ENCODE results near the gene VAC14.

VAC14 gene

DNA sequence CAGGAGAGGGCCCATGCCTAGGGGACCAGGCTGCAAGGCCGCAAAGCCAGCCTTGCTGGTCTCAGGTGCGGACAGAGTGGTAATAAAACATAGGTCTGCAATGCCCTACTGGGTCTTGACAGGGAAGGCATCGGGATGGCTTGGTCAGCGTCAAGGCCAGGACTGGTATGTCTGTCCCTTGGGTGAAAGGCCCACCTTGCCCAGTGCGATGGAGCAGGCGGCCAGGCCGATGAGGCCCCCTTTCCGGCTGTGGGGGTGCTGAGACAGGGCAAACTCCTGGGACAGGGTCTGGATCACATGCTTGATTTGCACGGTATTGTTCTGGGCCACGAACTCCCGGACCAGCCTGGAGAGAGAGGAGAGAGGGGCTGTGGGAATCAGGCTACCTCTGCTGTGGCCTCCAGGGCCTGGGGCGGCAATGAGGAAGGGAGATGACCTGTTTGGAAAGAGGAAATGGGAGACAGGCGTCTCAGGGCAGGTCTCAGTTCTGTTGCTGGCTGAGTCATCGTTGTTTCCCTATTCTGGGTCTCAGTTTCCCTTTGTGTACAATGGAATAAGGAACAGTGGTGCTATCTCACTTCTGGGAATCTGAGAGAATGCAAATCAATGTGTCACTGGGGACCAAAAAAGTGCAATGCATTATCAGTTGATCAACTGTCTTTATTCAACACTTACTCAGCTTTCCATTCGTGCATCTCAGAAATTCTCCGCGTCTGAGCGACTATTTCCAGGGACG lies 14.8 kb downstream of the VAC14 start:
- no peak for DNase-seq (ENCODE audit: low spot score)

- DNase-seq (ENCODE audit: low spot score) = no peak
Observed at GRCh38 chr16:70784692-70785555, 16.0 kb downstream of the VAC14 start.

GRCh38 chr16:70782237-70782636 lies 18.7 kb downstream of the VAC14 start:
- no peak for DNase-seq (ENCODE audit: low spot score)

GRCh38 chr16:70781800-70782199 lies 19.2 kb downstream of the VAC14 start:
- DNase-seq (ENCODE audit: low spot score) = no peak

DNA sequence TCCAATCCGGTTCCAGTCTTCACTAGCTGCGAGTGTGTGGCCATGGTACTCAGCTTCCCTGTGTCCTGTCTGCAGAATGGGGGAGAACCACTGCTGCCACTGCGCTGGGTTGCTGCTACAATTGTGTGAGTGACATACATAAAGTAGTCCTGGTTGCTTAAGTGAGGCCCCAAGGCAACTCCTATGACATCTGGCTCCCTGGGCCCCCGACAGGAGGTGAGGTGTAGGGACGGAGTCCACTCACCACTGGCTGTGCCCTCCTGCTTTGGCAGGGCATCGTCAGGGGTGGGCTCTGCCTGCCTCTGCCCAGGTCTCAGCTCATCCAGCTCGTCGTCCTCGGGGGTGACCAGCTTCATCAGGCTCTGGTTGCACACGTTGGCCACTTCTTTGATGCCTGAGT lies 20.4 kb downstream of the VAC14 start:
- DNase-seq (ENCODE audit: low spot score) = no peak

GRCh38 chr16:70779361-70779760 lies 21.6 kb downstream of the VAC14 start:
- no peak for DNase-seq (ENCODE audit: low spot score)

GRCh38 chr16:70778901-70779309 lies 22.1 kb downstream of the VAC14 start:
- DNase-seq (ENCODE audit: low spot score) = no peak

DNA sequence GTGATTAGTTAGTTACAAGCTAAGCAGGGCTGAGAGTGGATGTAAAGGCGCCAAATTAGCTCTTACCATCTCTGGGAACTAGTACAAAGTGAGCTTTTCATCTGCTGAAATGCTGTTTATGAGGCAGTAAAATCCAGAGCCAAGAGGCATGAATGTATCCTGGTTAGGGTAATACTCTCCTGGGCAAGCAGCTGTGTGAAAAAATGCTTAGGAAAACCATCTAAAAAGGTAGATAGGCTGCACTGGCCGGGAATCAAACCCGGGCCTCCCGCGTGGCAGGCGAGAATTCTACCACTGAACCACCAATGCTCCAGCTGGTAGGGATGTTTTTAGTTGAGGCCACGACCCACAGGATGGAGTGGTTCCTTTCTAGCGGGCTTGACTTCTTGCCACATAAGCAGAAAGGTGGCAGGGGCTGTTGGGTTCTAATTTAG lies 23.0 kb downstream of the VAC14 start:
- DNase-seq (ENCODE audit: low spot score) = no peak

GRCh38 chr16:70777496-70777895 lies 23.5 kb downstream of the VAC14 start:
- no peak for DNase-seq (ENCODE audit: low spot score)

- no peak for DNase-seq (ENCODE audit: low spot score)
Observed at GRCh38 chr16:70775399-70775798, 25.6 kb downstream of the VAC14 start.

DNA sequence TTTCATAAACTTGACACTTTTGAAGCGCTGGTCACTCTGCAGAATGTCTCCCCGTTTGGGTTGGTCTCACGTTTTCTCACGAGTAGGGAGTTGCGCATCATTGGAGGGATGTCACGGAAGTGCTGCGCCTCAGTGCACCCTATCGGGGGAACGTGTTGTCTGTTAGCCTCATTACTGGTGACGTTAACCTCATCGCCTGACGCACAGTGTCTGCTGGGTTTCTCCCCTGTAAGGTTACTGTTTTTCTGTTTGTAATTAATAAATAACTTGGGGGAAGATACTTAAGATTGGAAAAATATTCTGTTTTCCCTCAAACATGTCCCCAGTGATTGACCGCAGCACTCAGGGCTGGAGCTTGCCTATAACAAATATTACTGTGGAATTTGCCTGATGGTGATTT lies 26.7 kb downstream of the VAC14 start:
- DNase-seq (ENCODE audit: low spot score) = no peak

GRCh38 chr16:70772493-70772892 lies 28.5 kb downstream of the VAC14 start:
- no peak for DNase-seq (ENCODE audit: low spot score)

DNA sequence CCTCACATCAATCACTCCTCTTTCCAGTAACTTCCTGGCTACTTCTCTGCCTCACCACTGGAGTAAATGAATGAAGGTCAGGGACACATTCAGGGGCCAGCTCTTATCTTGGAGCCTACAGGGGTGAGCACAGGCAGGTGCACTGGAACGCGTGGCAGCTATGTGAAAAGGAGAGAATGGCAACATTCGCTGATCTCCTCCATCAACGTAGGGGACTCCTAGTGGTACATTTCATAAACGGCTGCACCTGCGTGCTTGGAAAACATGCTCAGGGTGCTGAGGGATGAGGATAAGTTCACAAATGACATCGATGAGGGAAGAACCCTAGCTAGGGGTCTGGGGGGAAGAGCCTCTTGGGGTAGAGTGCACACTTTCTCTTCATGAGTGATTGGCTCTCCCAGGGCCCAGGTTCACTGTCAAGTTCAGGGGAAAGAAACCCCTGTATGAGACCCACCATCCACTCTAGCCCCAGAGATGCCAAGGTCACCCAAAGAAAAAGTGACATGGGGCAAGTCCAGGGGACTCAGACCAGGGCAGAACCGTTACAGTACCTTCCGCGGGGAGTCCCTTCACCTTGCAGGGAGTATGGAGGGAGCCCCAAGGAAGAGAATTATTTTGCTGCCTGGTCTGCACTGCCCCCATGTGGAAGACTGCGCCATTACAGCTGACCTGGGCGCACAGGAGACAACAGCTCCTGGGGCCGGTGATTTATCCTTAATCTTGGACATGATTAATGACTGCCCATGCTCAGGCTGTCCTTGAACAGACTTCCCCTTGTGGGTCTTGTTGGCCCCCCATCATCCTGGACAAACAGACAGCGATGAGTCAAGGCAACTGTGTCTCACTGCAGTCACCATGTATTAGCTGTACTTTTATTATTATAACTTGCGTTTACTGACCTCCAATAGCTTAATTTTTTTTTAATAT lies 30.1 kb downstream of the VAC14 start:
- peak; percentile 65 for DNase-seq (ENCODE audit: low spot score)

DNA sequence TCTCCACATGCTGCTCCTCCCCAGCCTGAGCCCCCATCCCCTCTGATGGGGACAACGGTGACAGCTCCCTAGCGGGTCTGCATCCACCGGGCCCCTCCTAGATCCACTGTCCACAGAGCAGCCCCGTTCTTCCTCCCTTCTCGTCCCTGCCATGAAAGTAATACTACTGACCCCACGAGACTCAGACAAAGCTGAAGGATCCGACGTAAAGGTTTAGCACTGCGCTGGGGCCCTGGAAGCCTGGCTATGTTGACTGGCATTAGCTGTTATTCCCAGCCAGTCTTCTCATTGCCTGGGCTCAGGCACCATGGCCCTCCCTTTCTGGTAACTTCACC lies 30.7 kb downstream of the VAC14 start:
- DNase-seq (ENCODE audit: low spot score) = no peak

- no peak for DNase-seq (ENCODE audit: low spot score)
Observed at GRCh38 chr16:70769761-70770160, 31.2 kb downstream of the VAC14 start.

- DNase-seq (ENCODE audit: low spot score) = no peak
Observed at GRCh38 chr16:70769131-70769530, 31.8 kb downstream of the VAC14 start.

DNA sequence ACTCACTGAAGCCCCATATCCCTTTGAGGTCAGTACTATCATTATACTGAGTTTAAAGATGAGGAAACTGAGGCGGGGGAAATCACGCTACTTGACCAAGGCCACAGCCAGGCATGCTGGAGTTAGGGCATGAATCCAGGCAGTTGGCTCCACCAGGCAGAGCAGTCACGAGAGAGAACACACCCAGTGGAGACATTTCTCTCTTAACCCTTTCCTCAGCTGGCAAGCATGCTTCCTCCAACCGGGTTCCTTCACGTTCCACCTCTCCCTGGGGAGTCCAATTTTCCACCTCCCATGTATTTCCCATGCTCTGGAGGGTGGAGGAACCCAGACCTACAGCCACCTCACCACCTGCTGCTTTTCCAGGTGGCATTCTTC lies 32.8 kb downstream of the VAC14 start:
- no peak for DNase-seq (ENCODE audit: low spot score)

DNA sequence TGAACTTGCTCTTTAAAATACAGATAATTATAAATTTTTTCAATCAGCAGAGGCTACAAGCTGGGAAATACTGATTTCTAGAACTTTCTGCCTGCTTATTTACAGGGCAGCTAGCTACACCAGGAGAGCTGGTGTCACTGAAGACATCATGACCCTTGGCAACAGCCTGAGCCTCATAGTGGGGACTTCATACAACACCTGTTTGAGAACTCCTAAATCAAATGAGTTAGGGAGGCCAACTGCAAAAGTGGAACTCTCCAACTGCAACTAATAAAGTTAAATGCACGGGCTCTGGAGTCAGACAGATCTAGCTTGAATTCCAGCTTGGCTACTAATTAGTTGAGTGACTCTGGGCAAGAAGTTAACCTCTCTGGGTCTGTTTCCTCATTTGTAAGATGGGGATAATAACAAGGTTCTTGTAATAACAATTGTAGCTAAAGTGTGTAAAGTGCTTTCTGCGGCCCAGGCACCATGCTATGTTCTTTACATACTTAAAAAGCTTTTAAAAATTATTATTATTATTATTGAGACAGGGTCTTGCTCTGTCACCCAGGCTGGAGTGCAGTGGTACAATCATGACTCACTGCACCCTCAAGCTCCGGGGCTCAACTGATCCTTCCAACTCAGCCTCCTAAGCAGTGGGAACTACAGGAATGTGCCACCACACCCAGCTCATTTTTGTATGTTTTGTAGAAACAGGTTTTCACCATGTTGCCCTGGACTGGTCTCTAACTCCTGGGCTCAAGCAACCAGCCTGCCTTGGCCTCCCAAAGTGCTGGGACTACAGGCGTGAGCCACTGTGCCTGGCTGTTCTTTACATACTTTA lies 33.4 kb downstream of the VAC14 start:
- DNase-seq (ENCODE audit: low spot score) = no peak

- DNase-seq (ENCODE audit: low spot score) = no peak
Observed at GRCh38 chr16:70766658-70767057, 34.3 kb downstream of the VAC14 start.

DNA sequence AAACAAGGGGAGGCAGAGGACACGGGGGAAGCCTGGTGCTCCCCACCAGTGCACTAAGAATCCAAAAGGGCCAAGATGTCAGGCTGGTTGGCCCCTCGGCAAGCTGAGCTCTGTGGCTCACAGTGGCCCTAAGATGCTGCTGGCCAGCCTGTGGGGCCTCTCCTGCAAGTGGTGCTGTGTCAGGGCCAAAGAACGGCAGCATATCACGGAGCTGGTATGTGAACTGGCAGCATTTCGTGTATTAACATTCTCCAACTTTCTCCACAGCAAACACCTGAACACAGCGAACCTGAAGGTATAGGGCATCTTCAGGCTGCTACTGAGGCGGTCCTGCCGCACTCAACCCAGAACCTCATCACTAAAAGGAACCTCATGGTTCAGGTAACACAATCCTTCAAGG lies 34.8 kb downstream of the VAC14 start:
- DNase-seq (ENCODE audit: low spot score) = no peak

DNA sequence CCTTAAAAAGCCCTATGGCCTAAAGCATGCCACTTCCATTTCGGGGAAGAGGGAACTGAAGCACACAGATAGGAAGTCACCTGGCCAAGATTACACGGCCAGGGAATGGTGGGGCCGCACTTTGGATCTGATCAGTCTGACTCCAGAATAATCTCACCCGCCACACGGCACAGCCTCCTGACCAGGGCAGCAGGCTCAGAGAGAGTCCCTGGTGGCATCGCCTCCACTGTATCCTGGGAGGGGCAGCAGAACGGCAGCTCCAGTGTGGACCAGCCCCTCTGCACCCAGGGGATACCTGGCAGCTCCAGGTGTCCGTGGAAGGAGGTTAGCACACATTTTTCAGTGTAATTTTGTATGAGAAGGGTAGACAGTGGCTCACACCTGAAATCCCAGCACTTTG lies 35.5 kb downstream of the VAC14 start:
- no peak for DNase-seq (ENCODE audit: low spot score)

DNA sequence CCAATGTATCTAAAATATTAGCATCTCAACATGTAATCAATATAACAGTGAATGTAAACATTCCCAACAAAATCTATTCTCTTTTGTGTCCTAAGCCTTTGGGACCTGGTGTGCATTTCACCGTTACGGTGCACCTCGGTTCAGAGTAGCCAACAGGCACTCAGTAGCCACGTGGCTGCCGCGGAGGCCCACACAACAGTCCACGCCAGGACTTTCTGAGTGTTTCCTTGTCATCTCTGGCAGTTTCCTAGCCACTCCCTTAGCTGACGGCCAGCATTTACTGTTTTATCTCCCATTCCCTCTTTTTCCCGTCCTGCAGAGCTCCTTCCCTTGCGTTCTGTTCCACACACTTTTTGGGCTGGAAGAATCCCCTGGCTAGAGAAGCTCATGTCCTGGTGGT lies 36.3 kb downstream of the VAC14 start:
- no peak for DNase-seq (ENCODE audit: low spot score)

Measured in Ammon's horn (tissue), 1 donor.